ENCODE measurements around the gene PLXNA2.

Gene PLXNA2

DNA sequence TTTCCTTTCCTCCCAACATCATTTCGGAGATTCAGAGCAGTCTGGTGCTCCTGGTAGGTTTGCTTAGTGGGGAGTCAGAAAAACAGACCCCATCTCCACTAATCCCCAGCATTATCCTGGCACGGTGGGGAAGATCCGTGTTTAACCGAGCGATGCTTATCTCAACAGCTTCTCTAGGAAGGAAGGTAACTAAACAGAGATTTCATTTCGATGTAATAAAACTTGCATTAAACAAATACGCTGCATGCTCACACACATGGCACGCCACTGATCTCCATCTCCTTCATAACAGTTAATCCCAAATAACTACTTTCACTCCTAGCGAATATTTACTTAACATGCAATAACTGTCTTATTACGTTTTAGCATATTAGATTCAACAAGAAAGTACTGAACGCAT lies 188.6 kb downstream of the PLXNA2 start:
- no peaks in the 10 kb centered on the region for H3K9me3 ChIP-seq (ENCODE audit: insufficient read depth, low read depth, low read length)
- no peaks in the 10 kb centered on the region for H3K36me3 ChIP-seq (ENCODE audit: insufficient read depth, low read depth, low read length)
- H3K4me3 ChIP-seq (ENCODE audit: low read length) = no peak overlapping the region; the same call in 1 of the 2 replicates
- no peak overlapping the region for H3K27ac ChIP-seq (ENCODE audit: low read length)
- peaks cover 4% of the 10 kb centered on the region; the same call in 1 of the 2 replicates for H3K4me1 ChIP-seq (ENCODE audit: insufficient read depth, low read length)
- no peak overlapping the region for H3K9ac ChIP-seq (ENCODE audit: low read depth, low read length)
- H3K27me3 ChIP-seq (ENCODE audit: insufficient read depth, low read length) = no peaks in the 10 kb centered on the region

DNA sequence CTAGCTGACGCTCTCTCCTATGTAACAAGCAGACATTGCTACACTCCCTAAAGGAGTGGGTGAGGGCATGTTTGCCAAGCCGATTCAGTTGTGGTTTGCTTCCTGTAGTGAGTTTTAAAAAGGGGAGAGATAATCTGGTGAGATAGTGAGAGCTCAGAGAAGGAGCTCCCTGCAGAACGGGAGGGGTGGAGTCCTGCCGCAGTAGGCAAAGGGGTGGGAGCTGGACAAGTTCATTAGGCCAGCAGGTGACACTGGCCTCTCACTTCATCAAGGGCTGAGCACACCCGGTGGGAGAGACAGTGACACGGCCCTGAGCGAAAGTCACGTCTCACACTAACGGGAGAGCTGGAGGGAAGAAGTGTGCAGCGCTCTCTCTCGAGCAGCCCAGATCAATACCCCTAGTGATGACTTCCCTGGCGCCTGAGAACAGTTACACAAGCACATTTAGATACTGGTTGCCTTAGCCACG lies 189.2 kb downstream of the PLXNA2 start:
- Histone ChIP-seq H3K27me3 (ENCODE audit: insufficient read depth, low read length) (no peaks in the 10 kb centered on the region), H3K9ac (ENCODE audit: low read depth, low read length) (no peak overlapping the region), H3K4me1 (ENCODE audit: insufficient read depth, low read length) (peaks cover 4% of the 10 kb centered on the region; the same call in 1 of the 2 replicates), H3K4me3 (ENCODE audit: low read length) (no peak overlapping the region), H3K9me3 (ENCODE audit: insufficient read depth, low read depth, low read length) (no peaks in the 10 kb centered on the region), H3K36me3 (ENCODE audit: insufficient read depth, low read depth, low read length) (no peaks in the 10 kb centered on the region), H3K27ac (ENCODE audit: low read length) (no peak overlapping the region)

DNA sequence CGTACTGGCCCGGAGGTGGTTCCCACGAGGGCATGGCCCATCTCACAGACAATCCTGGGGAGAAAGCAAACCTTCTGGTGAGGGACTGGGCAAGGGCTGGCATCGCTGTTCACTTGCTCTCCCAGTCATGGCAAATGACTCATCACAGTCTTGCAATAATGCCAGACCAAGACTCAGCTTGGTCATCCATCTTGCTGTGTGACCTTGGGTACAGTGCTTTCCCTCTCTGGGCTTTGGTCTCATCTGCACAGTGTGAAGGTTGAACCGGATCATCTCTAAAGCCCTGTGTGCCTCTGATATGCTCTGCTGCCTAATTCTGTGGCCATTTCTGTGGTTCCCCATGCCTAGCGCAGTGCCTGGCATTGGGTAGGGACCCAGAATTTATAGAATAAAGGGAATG lies 189.7 kb downstream of the PLXNA2 start:
- Histone ChIP-seq H3K4me3 (ENCODE audit: low read length) (no peak overlapping the region), H3K27ac (ENCODE audit: low read length) (no peak overlapping the region), H3K9ac (ENCODE audit: low read depth, low read length) (no peak overlapping the region), H3K36me3 (ENCODE audit: insufficient read depth, low read depth, low read length) (no peaks in the 10 kb centered on the region), H3K27me3 (ENCODE audit: insufficient read depth, low read length) (no peaks in the 10 kb centered on the region), H3K4me1 (ENCODE audit: insufficient read depth, low read length) (peaks cover 4% of the 10 kb centered on the region; the same call in 1 of the 2 replicates), H3K9me3 (ENCODE audit: insufficient read depth, low read depth, low read length) (no peaks in the 10 kb centered on the region)

DNA sequence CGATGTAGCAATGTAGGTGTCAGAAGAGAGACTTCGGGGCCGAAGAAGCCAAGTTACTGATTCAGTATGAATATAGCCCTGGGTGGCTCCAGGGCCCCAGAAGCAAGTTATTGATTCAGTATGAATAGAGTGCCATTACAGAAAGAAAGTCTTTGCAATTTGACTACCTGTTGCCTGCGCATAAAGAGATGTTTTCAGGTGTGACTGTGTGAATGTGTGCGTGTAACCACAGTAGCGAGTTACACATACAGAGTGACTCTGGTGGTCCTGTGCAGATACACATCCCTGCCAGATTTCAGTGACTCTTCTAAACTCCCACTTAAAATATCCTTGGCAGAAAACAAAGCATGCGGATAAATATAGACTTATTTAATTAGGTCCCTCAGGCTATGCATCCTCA lies 190.5 kb downstream of the PLXNA2 start:
- Histone ChIP-seq H3K9ac (ENCODE audit: low read depth, low read length) (no peak overlapping the region), H3K36me3 (ENCODE audit: insufficient read depth, low read depth, low read length) (no peaks in the 10 kb centered on the region), H3K9me3 (ENCODE audit: insufficient read depth, low read depth, low read length) (no peaks in the 10 kb centered on the region), H3K27me3 (ENCODE audit: insufficient read depth, low read length) (no peaks in the 10 kb centered on the region), H3K4me1 (ENCODE audit: insufficient read depth, low read length) (peaks cover 4% of the 10 kb centered on the region; the same call in 1 of the 2 replicates), H3K4me3 (ENCODE audit: low read length) (no peak overlapping the region), H3K27ac (ENCODE audit: low read length) (no peak overlapping the region)

DNA sequence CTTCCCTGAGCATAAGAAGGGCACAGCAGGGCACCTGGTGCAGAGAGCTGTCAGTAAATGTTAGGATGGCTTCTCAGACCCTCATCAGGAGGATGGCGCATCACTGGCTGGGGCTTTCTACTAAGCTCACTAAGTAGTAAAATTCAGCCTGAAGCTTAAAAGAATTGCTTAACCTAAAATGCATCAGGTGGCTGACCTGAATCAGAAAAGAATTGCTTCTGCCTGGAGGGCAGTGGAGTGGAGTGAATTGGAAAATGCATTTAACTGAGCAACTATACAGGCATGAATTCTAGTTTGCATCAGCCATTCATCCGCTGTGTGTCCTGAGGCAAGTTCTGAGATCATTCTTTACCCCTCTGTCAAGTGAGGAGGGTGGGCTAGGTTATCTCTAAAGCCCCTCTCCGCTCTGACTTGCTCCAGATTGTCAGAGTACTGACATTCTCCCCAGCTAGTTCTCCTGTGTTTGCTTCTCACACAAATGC lies 191.2 kb downstream of the PLXNA2 start:
- Histone ChIP-seq H3K27me3 (ENCODE audit: insufficient read depth, low read length) (no peaks in the 10 kb centered on the region), H3K4me3 (ENCODE audit: low read length) (no peak overlapping the region), H3K27ac (ENCODE audit: low read length) (no peak overlapping the region), H3K9ac (ENCODE audit: low read depth, low read length) (no peak overlapping the region), H3K4me1 (ENCODE audit: insufficient read depth, low read length) (peaks cover 4% of the 10 kb centered on the region; the same call in 1 of the 2 replicates), H3K9me3 (ENCODE audit: insufficient read depth, low read depth, low read length) (no peaks in the 10 kb centered on the region), H3K36me3 (ENCODE audit: insufficient read depth, low read depth, low read length) (no peaks in the 10 kb centered on the region)

DNA sequence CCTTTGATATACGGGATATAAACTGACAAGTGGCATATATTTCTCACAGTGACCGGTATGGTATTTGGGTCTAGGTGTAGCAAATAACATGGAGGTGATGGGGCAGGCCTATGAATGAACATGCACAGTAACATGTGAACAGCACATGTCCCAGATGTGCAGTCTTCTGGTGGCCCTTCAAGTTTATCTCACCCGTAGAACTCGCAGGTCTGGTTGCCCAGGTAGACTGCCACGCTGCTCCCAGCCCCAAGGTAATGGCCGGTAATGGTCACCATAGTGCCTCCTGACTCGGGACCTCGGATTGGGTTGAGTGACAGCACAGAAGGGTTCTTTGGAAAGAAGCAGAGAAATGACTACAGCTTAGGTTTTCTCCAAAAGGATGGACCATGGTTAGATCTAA lies 192.0 kb downstream of the PLXNA2 start:
- H3K9ac ChIP-seq (ENCODE audit: low read depth, low read length) = no peak overlapping the region
- no peaks in the 10 kb centered on the region for H3K9me3 ChIP-seq (ENCODE audit: insufficient read depth, low read depth, low read length)
- no peaks in the 10 kb centered on the region for H3K36me3 ChIP-seq (ENCODE audit: insufficient read depth, low read depth, low read length)
- no peak overlapping the region for H3K27ac ChIP-seq (ENCODE audit: low read length)
- peaks cover 4% of the 10 kb centered on the region; the same call in 1 of the 2 replicates for H3K4me1 ChIP-seq (ENCODE audit: insufficient read depth, low read length)
- no peak overlapping the region for H3K4me3 ChIP-seq (ENCODE audit: low read length)
- no peaks in the 10 kb centered on the region for H3K27me3 ChIP-seq (ENCODE audit: insufficient read depth, low read length)

DNA sequence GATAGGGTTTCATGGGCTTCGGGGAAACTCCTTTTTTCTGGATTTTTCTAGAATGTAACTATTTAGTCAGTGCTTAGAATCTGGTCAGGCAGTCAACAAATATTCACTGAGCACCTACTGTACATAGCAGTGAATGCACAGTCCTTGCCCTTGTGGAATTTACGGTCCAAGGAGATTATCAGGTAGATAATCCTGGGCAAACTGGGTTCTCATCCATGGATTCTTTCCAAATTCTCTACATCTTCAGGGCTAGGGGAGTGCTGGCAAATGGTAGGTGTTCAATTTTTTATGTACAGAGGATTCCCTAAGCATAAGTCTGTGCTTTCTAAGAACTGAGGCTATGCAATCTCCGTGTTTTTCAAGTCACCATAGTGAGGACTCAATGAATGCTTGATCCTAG lies 192.5 kb downstream of the PLXNA2 start:
- Histone ChIP-seq H3K4me1 (ENCODE audit: insufficient read depth, low read length) (peaks cover 4% of the 10 kb centered on the region; the same call in 1 of the 2 replicates), H3K9ac (ENCODE audit: low read depth, low read length) (no peak overlapping the region), H3K27ac (ENCODE audit: low read length) (no peak overlapping the region), H3K4me3 (ENCODE audit: low read length) (no peak overlapping the region), H3K36me3 (ENCODE audit: insufficient read depth, low read depth, low read length) (no peaks in the 10 kb centered on the region), H3K9me3 (ENCODE audit: insufficient read depth, low read depth, low read length) (no peaks in the 10 kb centered on the region), H3K27me3 (ENCODE audit: insufficient read depth, low read length) (no peaks in the 10 kb centered on the region)

DNA sequence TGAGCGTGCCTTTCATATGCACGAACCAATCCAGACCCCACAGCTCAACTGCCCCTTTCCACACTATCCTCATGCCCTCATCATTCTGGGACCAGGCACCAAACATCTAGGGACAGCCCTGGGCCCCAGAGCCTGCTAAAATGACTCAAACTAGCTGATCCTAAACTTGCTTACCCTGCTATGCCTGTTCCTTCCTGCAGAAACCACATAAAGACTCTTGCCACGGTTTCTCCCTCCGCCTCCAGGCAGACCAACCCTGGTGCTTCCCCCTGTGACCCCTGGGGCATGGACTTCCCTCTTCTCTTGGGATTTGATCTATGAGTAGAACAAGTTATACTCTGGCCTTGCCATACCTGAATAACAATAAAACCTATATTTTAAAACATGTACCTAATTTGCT lies 195.3 kb downstream of the PLXNA2 start:
- H3K27ac ChIP-seq (ENCODE audit: low read length) = no peak overlapping the region
- no peaks in the 10 kb centered on the region for H3K27me3 ChIP-seq (ENCODE audit: insufficient read depth, low read length)
- no peak overlapping the region for H3K9ac ChIP-seq (ENCODE audit: low read depth, low read length)
- no peaks in the 10 kb centered on the region for H3K9me3 ChIP-seq (ENCODE audit: insufficient read depth, low read depth, low read length)
- H3K36me3 ChIP-seq (ENCODE audit: insufficient read depth, low read depth, low read length) = no peaks in the 10 kb centered on the region
- peaks cover 4% of the 10 kb centered on the region; the same call in 1 of the 2 replicates for H3K4me1 ChIP-seq (ENCODE audit: insufficient read depth, low read length)
- no peak overlapping the region for H3K4me3 ChIP-seq (ENCODE audit: low read length)

DNA sequence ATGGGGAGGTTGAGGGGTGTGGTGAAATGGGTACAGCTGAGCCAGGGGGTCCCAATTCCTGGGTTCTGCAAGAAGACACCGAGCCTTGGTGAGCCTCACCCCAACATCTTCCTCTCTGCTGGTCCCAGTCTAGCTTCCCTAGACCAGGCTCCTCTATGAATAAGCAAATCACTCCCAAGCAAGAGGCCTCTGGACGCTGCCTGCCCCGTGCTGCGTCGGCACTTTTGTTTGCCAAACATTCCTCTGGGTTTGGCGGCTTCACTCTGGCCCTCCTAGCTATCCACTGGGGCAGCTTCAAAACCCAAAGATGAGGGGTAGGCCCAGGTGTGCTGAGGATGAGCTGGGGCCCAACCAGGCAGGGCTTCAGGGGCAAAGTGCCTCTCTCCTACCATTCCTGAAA lies 196.2 kb downstream of the PLXNA2 start:
- H3K27me3 ChIP-seq (ENCODE audit: insufficient read depth, low read length) = no peaks in the 10 kb centered on the region
- H3K9ac ChIP-seq (ENCODE audit: low read depth, low read length) = no peak overlapping the region
- no peak overlapping the region for H3K27ac ChIP-seq (ENCODE audit: low read length)
- peaks cover 1% of the 10 kb centered on the region; the same call in 1 of the 2 replicates for H3K4me1 ChIP-seq (ENCODE audit: insufficient read depth, low read length)
- no peak overlapping the region for H3K4me3 ChIP-seq (ENCODE audit: low read length)
- H3K36me3 ChIP-seq (ENCODE audit: insufficient read depth, low read depth, low read length) = no peaks in the 10 kb centered on the region
- H3K9me3 ChIP-seq (ENCODE audit: insufficient read depth, low read depth, low read length) = no peaks in the 10 kb centered on the region

DNA sequence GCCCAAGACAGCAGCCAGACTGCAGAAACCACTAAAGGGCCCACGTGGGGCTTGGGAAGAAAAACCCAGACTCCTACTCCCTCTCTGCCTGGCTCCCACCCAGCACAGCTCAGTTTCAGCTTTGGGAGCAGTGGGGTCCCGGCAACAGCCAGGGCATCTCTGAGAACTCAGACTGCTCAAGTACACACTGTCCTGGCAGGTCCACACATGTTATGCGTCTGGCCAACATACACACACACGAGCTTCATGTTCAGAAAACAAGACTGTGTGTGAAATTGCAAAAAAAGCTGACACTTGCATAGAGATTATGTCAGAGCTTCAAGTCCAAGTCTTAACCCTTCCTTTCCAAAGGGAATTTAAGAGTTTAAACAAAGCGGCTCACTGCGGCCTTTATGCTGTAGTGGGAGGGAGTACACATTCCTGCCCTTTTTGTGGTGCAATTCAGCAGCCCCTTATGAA lies 196.7 kb downstream of the PLXNA2 start:
- no peaks in the 10 kb centered on the region for H3K27me3 ChIP-seq (ENCODE audit: insufficient read depth, low read length)
- H3K27ac ChIP-seq (ENCODE audit: low read length) = no peak overlapping the region
- no peaks in the 10 kb centered on the region for H3K9me3 ChIP-seq (ENCODE audit: insufficient read depth, low read depth, low read length)
- H3K4me3 ChIP-seq (ENCODE audit: low read length) = no peak overlapping the region
- no peak overlapping the region for H3K9ac ChIP-seq (ENCODE audit: low read depth, low read length)
- H3K36me3 ChIP-seq (ENCODE audit: insufficient read depth, low read depth, low read length) = no peaks in the 10 kb centered on the region
- H3K4me1 ChIP-seq (ENCODE audit: insufficient read depth, low read length) = no peaks in the 10 kb centered on the region; the same call in 1 of the 2 replicates

DNA sequence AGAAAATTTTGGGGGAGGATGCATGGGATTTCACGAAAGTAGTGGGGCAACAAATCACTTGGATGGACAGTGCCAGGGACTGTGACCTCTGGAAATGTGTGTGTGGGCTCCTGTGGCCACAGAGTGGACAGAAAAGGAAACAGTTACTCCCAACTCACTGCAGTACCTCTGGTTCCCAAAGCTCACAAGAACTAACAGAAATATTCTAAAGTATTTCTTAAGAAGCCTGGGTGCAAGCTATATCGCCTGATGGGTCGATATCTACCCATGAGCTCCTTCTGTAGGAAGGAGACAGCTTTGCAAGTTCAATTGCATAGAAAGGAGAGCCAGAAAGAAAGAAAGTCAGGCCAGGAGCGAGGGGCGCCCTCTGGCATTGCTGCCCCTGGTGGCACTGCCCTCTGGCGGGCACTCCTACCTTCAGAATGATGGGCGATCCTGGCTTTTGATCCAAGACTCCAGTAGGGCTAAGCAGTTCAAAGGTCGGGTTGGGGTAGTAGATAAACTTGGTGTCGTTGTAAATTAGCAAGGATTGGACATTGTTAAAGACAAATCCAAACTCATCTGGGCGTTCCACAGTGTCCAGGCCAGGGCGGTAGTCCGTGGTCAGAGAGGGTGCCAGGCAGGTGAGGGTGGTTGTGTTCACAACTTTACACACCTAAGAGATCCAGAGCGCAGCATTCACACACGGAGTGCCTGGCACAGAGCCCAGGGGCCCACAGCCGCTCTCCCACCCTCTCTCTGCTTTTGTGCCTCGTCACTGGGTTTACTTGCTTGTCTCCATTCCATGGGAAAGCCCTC lies 198.5 kb downstream of the PLXNA2 start:
- no peak overlapping the region for H3K27ac ChIP-seq (ENCODE audit: low read length)
- H3K4me1 ChIP-seq (ENCODE audit: insufficient read depth, low read length) = 0 out of 2 replicates have a peak, but pooled peaks cover 3% of the 10 kb centered on the region
- no peaks in the 10 kb centered on the region for H3K27me3 ChIP-seq (ENCODE audit: insufficient read depth, low read length)
- H3K36me3 ChIP-seq (ENCODE audit: insufficient read depth, low read depth, low read length) = no peaks in the 10 kb centered on the region
- no peak overlapping the region for H3K4me3 ChIP-seq (ENCODE audit: low read length)
- no peaks in the 10 kb centered on the region for H3K9me3 ChIP-seq (ENCODE audit: insufficient read depth, low read depth, low read length)
- no peak overlapping the region for H3K9ac ChIP-seq (ENCODE audit: low read depth, low read length)

Measured in iPS-20b (cell line).